HEK293 (cell line): ENCODE results near the gene KLHL29.

Experiments
- CTCF ChIA-PET: fragments of 350-600 bp; formaldehyde crosslinking; extraction: SDS; loops from one replicate; lab custom pipeline; 2021; ENCODE audit warnings: antibody characterized with exemption; lab: Yijun Ruan, JAX
- POLR2A ChIA-PET: fragments of 300-600 bp; formaldehyde crosslinking; extraction: SDS; loops from one replicate; lab custom pipeline; 2020; ENCODE audit warnings: antibody characterized with exemption, inconsistent platforms; lab: Yijun Ruan, JAX
- H3K27ac ChIP-seq: fragments of 200-500 bp; sonication (Bioruptor generic); 2 replicates; pipeline ENCODE4 v1.5.1; 2014; ENCODE audit warnings: low read depth, low read length, control low read depth, inconsistent platforms; ENCODE audit errors: extremely low read depth
- H3K36me3 ChIP-seq, 2 experiments: fragments of 200-500 bp in 1 of 2; sonication (Bioruptor generic) in 1 of 2; 1 replicate in 1 of 2; 2 replicates in 1 of 2; pipeline ENCODE4 v1.5.1; 2014 to 2017; ENCODE audit warnings: inconsistent platforms in 2 of 2, low read length in 2 of 2; ENCODE audit not compliant: control insufficient read depth in 2 of 2, insufficient read depth in 1 of 2
- H3K4me1 ChIP-seq: fragments of 200-500 bp; sonication (Bioruptor generic); 2 replicates; pipeline ENCODE4 v1.5.1; 2014; ENCODE audit warnings: mild to moderate bottlenecking, low read length, inconsistent platforms; ENCODE audit not compliant: control insufficient read depth, insufficient read depth
- H3K4me3 ChIP-seq: 2 replicates; pipeline ENCODE4 v1.5.1; 2011; ENCODE audit warnings: low read depth, mild to moderate bottlenecking, control low read depth, low read length, moderate library complexity
- H3K9me3 ChIP-seq: fragments of 200-500 bp; sonication (Bioruptor generic); 2 replicates; pipeline ENCODE4 v1.5.1; 2014; ENCODE audit warnings: low read depth, low read length, inconsistent platforms; ENCODE audit not compliant: control insufficient read depth, insufficient read depth
- BCL11A ChIP-seq: fragments of 450-650 bp; formaldehyde crosslinking; IDR thresholded peaks from 2 replicates; pipeline ENCODE4 v1.5.1; 2016; ENCODE audit warnings: low read depth, missing biosample characterization, missing genetic modification characterization
- GLIS1 ChIP-seq: fragments of 450-650 bp; formaldehyde crosslinking; IDR thresholded peaks from 2 replicates; pipeline ENCODE4 v1.5.1; 2016; ENCODE audit warnings: missing biosample characterization, missing genetic modification characterization
- IKZF3 ChIP-seq: fragments of 450-650 bp; IDR thresholded peaks from 2 replicates; pipeline ENCODE4 v1.5.0; 2018; ENCODE audit warnings: missing biosample characterization, mild to moderate bottlenecking, missing genetic modification characterization, moderate library complexity
- KLF1 ChIP-seq: fragments of 450-650 bp; formaldehyde crosslinking; IDR thresholded peaks from 2 replicates; pipeline ENCODE4 v1.5.1; 2016; ENCODE audit warnings: missing biosample characterization, missing genetic modification characterization
- PRDM1 ChIP-seq: fragments of 450-650 bp; formaldehyde crosslinking; IDR thresholded peaks from 2 replicates; pipeline ENCODE4; 2016; ENCODE audit warnings: missing biosample characterization, missing genetic modification characterization
- SP3 ChIP-seq: fragments of 450-650 bp; formaldehyde crosslinking; IDR thresholded peaks from 2 replicates; pipeline ENCODE4 v1.5.1; 2016; ENCODE audit warnings: missing biosample characterization, missing genetic modification characterization
- SP7 ChIP-seq: fragments of 450-650 bp; formaldehyde crosslinking; IDR thresholded peaks from 2 replicates; pipeline ENCODE4 v1.5.1; 2016; ENCODE audit warnings: missing biosample characterization, missing genetic modification characterization
- YY1 ChIP-seq: fragments of 450-650 bp; formaldehyde crosslinking; IDR thresholded peaks from 2 replicates; pipeline ENCODE4 v1.5.1; 2018; ENCODE audit warnings: missing biosample characterization, missing genetic modification characterization
- ZBTB1 ChIP-seq: fragments of 450-650 bp; formaldehyde crosslinking; IDR thresholded peaks from 2 replicates; pipeline ENCODE4 v1.5.1; 2016; ENCODE audit warnings: missing biosample characterization, missing genetic modification characterization
- ZBTB17 ChIP-seq: fragments of 450-650 bp; formaldehyde crosslinking; IDR thresholded peaks from 2 replicates; pipeline ENCODE4 v1.5.1; 2016; ENCODE audit warnings: missing biosample characterization, missing genetic modification characterization
- ZFHX2 ChIP-seq: fragments of 450-650 bp; formaldehyde crosslinking; conservative IDR thresholded peaks from 2 replicates; pipeline ENCODE4 v1.5.1; 2016; ENCODE audit warnings: missing biosample characterization, missing genetic modification characterization
- ZIC2 ChIP-seq: fragments of 450-650 bp; formaldehyde crosslinking; IDR thresholded peaks from 2 replicates; pipeline ENCODE4 v1.5.1; 2016; ENCODE audit warnings: missing biosample characterization, missing genetic modification characterization
- ZNF155 ChIP-seq: fragments of 450-650 bp; formaldehyde crosslinking; IDR thresholded peaks from 2 replicates; pipeline ENCODE4 v1.5.1; 2016; ENCODE audit warnings: missing biosample characterization, missing genetic modification characterization
- ZNF169 ChIP-seq: fragments of 450-650 bp; formaldehyde crosslinking; IDR thresholded peaks from 2 replicates; pipeline ENCODE4 v1.5.1; 2016; ENCODE audit warnings: missing biosample characterization, missing genetic modification characterization
- ZNF19 ChIP-seq: fragments of 450-650 bp; formaldehyde crosslinking; IDR thresholded peaks from 2 replicates; pipeline ENCODE4; 2016; ENCODE audit warnings: missing biosample characterization, missing genetic modification characterization, low read depth
- ZNF2 ChIP-seq: fragments of 450-650 bp; formaldehyde crosslinking; IDR thresholded peaks from 2 replicates; pipeline ENCODE4 v1.5.1; 2016; ENCODE audit warnings: missing biosample characterization, missing genetic modification characterization
- ZNF292 ChIP-seq: fragments of 450-650 bp; formaldehyde crosslinking; IDR thresholded peaks from 2 replicates; pipeline ENCODE4 v1.5.1; 2016; ENCODE audit warnings: low read depth, missing biosample characterization, missing genetic modification characterization, borderline replicate concordance
- ZNF391 ChIP-seq: fragments of 450-650 bp; formaldehyde crosslinking; IDR thresholded peaks from 2 replicates; pipeline ENCODE4 v1.5.1; 2016; ENCODE audit warnings: low read depth, missing biosample characterization, missing genetic modification characterization, borderline replicate concordance
- ZNF416 ChIP-seq: fragments of 450-650 bp; formaldehyde crosslinking; IDR thresholded peaks from 2 replicates; pipeline ENCODE4 v1.5.1; 2016; ENCODE audit warnings: missing biosample characterization, missing genetic modification characterization
- ZNF510 ChIP-seq: fragments of 450-650 bp; formaldehyde crosslinking; IDR thresholded peaks from 2 replicates; pipeline ENCODE4 v1.5.1; 2018; ENCODE audit warnings: mild to moderate bottlenecking, missing genetic modification characterization, missing biosample characterization; ENCODE audit not compliant: insufficient replicate concordance
- ZNF621 ChIP-seq: fragments of 450-650 bp; formaldehyde crosslinking; IDR thresholded peaks from 2 replicates; pipeline ENCODE4 v1.5.1; 2017; ENCODE audit warnings: missing biosample characterization, missing genetic modification characterization
- ZNF624 ChIP-seq: fragments of 450-650 bp; formaldehyde crosslinking; IDR thresholded peaks from 2 replicates; pipeline ENCODE4 v1.5.1; 2017; ENCODE audit warnings: missing biosample characterization, missing genetic modification characterization
- TF ChIP-seq, protein P1 (sequence below): fragments of 450-650 bp; formaldehyde crosslinking; conservative IDR thresholded peaks from 2 replicates; pipeline ENCODE4 v1.5.1; 2016; ENCODE audit warnings: low read depth, missing biosample characterization, missing genetic modification characterization
- TF ChIP-seq, protein P2 (sequence below): fragments of 450-650 bp; formaldehyde crosslinking; IDR thresholded peaks from 2 replicates; pipeline ENCODE4 v1.5.1; 2016; ENCODE audit warnings: missing biosample characterization, missing genetic modification characterization
- TF ChIP-seq, protein P3 (sequence below): fragments of 450-650 bp; formaldehyde crosslinking; optimal IDR thresholded peaks from 2 replicates; pipeline ENCODE3; 2016; ENCODE audit warnings: missing biosample characterization, mild to moderate bottlenecking, missing genetic modification characterization
- TF ChIP-seq, protein P4 (sequence below): fragments of 450-650 bp; formaldehyde crosslinking; IDR thresholded peaks from 2 replicates; pipeline ENCODE4 v1.5.1; 2016; ENCODE audit warnings: missing biosample characterization, missing genetic modification characterization
- TF ChIP-seq, protein P5 (sequence below): fragments of 450-650 bp; formaldehyde crosslinking; IDR thresholded peaks from 2 replicates; pipeline ENCODE4 v1.5.1; 2017; ENCODE audit warnings: missing biosample characterization, missing genetic modification characterization
- TF ChIP-seq, protein P6 (sequence below): fragments of 450-650 bp; formaldehyde crosslinking; IDR thresholded peaks from 2 replicates; pipeline ENCODE4 v1.5.1; 2016; ENCODE audit warnings: missing biosample characterization, missing genetic modification characterization, low read depth

The KLHL29 gene

DNA sequence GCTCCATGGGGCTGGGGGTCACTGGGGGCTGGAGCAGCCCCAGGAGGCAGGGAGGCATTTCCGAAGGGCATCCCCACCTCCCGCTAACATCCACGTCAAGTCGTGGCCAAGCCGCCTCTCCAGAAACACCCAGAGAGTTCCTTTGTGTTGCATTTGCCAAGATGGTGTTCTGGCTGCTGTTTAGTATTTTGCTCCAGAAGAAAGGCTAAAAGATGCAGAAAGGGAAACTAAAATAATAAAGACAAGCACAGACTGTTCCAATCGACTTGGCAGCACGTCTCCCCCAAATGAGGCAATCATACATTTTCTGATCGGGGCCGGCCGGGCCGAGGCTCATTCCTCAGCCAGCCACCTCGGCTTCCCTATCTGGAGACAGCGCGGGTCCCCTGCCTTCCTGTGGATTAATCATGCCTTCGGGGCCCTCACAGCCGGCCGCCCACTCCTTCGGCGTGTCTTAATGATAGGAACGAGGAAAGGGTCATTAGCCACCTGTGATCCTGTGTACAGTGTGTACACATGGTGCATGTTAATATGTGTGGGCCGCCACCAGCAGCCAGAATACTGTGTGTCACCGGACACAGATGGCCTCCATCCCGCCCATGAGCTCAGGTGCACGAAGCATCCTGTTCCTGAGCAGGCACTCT, 169.2 kb downstream of the KLHL29 start (continued):
- TF ChIP-seq, protein P1, sequence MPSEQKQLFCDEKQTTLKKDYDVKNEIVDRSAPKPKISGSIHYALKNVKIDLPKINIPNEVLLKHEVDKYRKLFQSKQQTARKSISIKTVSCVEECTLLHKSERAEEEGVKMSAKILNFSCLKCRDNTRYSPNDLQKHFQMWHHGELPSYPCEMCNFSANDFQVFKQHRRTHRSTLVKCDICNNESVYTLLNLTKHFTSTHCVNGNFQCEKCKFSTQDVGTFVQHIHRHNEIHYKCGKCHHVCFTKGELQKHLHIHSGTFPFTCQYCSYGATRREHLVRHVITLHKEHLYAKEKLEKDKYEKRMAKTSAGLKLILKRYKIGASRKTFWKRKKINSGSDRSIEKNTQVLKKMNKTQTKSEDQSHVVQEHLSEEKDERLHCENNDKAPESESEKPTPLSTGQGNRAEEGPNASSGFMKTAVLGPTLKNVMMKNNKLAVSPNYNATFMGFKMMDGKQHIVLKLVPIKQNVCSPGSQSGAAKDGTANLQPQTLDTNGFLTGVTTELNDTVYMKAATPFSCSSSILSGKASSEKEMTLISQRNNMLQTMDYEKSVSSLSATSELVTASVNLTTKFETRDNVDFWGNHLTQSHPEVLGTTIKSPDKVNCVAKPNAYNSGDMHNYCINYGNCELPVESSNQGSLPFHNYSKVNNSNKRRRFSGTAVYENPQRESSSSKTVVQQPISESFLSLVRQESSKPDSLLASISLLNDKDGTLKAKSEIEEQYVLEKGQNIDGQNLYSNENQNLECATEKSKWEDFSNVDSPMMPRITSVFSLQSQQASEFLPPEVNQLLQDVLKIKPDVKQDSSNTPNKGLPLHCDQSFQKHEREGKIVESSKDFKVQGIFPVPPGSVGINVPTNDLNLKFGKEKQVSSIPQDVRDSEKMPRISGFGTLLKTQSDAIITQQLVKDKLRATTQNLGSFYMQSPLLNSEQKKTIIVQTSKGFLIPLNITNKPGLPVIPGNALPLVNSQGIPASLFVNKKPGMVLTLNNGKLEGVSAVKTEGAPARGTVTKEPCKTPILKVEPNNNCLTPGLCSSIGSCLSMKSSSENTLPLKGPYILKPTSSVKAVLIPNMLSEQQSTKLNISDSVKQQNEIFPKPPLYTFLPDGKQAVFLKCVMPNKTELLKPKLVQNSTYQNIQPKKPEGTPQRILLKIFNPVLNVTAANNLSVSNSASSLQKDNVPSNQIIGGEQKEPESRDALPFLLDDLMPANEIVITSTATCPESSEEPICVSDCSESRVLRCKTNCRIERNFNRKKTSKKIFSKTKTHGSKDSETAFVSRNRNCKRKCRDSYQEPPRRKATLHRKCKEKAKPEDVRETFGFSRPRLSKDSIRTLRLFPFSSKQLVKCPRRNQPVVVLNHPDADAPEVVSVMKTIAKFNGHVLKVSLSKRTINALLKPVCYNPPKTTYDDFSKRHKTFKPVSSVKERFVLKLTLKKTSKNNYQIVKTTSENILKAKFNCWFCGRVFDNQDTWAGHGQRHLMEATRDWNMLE (tag by site-specific recombination): no peak
- TF ChIP-seq, protein P2, sequence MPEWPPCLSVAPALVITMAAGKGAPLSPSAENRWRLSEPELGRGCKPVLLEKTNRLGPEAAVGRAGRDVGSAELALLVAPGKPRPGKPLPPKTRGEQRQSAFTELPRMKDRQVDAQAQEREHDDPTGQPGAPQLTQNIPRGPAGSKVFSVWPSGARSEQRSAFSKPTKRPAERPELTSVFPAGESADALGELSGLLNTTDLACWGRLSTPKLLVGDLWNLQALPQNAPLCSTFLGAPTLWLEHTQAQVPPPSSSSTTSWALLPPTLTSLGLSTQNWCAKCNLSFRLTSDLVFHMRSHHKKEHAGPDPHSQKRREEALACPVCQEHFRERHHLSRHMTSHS (tag by site-specific recombination): no peak
- TF ChIP-seq GLIS1 (tag by site-specific recombination) (no peak), ZNF510 (no peak), ZNF292 (no peak), ZNF2 (no peak), ZNF416 (tag by site-specific recombination) (no peak), BCL11A (tag by site-specific recombination) (no peak), ZBTB1 (tag by site-specific recombination) (no peak), KLF1 (tag by site-specific recombination) (no peak), IKZF3 (tag by site-specific recombination) (no peak), ZNF624 (tag by site-specific recombination) (no peak), SP3 (tag by site-specific recombination) (no peak), SP7 (tag by site-specific recombination) (no peak), ZIC2 (no peak), YY1 (no peak)

DNA sequence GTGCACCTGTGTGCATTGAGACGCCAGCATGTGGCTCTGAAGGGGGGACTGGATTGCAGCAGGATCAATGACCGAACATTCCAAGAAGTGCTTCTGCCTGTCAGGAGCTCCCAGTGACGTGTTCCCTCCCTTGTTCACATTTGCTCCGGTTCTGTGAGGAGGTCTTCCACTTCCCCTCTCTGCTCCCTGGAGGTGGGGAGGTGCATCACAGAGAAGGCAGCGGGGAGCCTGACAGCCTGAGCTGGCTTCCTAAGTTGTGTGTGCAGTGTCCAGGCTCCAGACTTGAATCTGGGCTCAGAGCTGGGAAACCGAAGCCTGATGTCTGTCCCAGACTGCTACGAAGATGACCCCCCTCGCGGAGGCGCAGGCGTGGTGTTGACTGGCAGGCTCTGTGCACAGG, 171.0 kb downstream of the KLHL29 start:
- ChIA-PET CTCF (no interaction called here), POLR2A (no interaction called here)
- H3K4me3 ChIP-seq: no peak overlapping the region
- H3K4me1 ChIP-seq: no peaks in the 10 kb centered on the region
- no peaks in the 10 kb centered on the region for H3K9me3 ChIP-seq
- H3K27ac ChIP-seq: no peak overlapping the region
- no peaks in the 10 kb centered on the region for H3K36me3 ChIP-seq
- TF ChIP-seq PRDM1 (tag by site-specific recombination) (no peak), KLF1 (tag by site-specific recombination) (no peak), ZBTB17 (no peak), ZNF169 (tag by site-specific recombination) (no peak), SP3 (tag by site-specific recombination) (no peak), ZNF19 (tag by site-specific recombination) (no peak), ZNF391 (tag by site-specific recombination) (no peak), ZFHX2 (tag by site-specific recombination) (no peak), ZNF155 (tag by site-specific recombination) (no peak), ZNF621 (tag by site-specific recombination) (no peak)
- TF ChIP-seq, protein P3, sequence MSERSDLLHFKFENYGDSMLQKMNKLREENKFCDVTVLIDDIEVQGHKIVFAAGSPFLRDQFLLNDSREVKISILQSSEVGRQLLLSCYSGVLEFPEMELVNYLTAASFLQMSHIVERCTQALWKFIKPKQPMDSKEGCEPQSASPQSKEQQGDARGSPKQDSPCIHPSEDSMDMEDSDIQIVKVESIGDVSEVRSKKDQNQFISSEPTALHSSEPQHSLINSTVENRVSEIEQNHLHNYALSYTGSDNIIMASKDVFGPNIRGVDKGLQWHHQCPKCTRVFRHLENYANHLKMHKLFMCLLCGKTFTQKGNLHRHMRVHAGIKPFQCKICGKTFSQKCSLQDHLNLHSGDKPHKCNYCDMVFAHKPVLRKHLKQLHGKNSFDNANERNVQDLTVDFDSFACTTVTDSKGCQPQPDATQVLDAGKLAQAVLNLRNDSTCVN (tag by site-specific recombination): no peak
- TF ChIP-seq, protein P4, sequence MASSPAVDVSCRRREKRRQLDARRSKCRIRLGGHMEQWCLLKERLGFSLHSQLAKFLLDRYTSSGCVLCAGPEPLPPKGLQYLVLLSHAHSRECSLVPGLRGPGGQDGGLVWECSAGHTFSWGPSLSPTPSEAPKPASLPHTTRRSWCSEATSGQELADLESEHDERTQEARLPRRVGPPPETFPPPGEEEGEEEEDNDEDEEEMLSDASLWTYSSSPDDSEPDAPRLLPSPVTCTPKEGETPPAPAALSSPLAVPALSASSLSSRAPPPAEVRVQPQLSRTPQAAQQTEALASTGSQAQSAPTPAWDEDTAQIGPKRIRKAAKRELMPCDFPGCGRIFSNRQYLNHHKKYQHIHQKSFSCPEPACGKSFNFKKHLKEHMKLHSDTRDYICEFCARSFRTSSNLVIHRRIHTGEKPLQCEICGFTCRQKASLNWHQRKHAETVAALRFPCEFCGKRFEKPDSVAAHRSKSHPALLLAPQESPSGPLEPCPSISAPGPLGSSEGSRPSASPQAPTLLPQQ (tag by site-specific recombination): no peak
- TF ChIP-seq, protein P5, sequence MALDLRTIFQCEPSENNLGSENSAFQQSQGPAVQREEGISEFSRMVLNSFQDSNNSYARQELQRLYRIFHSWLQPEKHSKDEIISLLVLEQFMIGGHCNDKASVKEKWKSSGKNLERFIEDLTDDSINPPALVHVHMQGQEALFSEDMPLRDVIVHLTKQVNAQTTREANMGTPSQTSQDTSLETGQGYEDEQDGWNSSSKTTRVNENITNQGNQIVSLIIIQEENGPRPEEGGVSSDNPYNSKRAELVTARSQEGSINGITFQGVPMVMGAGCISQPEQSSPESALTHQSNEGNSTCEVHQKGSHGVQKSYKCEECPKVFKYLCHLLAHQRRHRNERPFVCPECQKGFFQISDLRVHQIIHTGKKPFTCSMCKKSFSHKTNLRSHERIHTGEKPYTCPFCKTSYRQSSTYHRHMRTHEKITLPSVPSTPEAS (tag by site-specific recombination): no peak
- TF ChIP-seq, protein P6, sequence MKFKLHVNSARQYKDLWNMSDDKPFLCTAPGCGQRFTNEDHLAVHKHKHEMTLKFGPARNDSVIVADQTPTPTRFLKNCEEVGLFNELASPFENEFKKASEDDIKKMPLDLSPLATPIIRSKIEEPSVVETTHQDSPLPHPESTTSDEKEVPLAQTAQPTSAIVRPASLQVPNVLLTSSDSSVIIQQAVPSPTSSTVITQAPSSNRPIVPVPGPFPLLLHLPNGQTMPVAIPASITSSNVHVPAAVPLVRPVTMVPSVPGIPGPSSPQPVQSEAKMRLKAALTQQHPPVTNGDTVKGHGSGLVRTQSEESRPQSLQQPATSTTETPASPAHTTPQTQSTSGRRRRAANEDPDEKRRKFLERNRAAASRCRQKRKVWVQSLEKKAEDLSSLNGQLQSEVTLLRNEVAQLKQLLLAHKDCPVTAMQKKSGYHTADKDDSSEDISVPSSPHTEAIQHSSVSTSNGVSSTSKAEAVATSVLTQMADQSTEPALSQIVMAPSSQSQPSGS: no peak
